Epithelial cell of proximal tubule (primary cell): ENCODE results near the gene DISP3. TPM values are rescaled to one million over a fixed set of nuclear protein-coding genes. Genes with fewer than 3 reads are reported as not detected.

Source experiments
- DNase-seq: peaks from one replicate; pipeline ENCODE4 v3.0.0-alpha.2; 2011; ENCODE audit warnings: low read depth
- H3K4me3 ChIP-seq: 2 replicates; pipeline ENCODE4 v1.5.1; 2011; ENCODE audit warnings: low read depth, mild to moderate bottlenecking, low read length
- CTCF ChIP-seq: conservative IDR thresholded peaks from 2 replicates; pipeline ENCODE4 v1.5.1; 2012; ENCODE audit warnings: low read depth, mild to moderate bottlenecking, low read length
- total RNA-seq: library from RNA; depleted of rRNA; stranded (reverse); fragments of >200 nt; gene quantifications from 2 replicates; pipeline ENCODE4 v1.2.3, GENCODE V29; 2015

The DISP3 gene
- total RNA-seq, 1 donor from 2014 or later: 0.29 TPM

- no peak for TF ChIP-seq CTCF
- no peak for DNase-seq
- no peak overlapping the region for H3K4me3 ChIP-seq
Observed at GRCh38 chr1:11558871-11559590, 80.1 kb downstream of the DISP3 start.

GRCh38 chr1:11559591-11559970 is 80.6 kb downstream of the DISP3 start:
- TF ChIP-seq CTCF: no peak
- DNase-seq: no peak
- H3K4me3 ChIP-seq: no peak overlapping the region

GRCh38 chr1:11560061-11560460 is 81.1 kb downstream of the DISP3 start:
- no peak for DNase-seq
- no peak overlapping the region for H3K4me3 ChIP-seq
- no peak for TF ChIP-seq CTCF

GRCh38 chr1:11561740-11562139 is 82.8 kb downstream of the DISP3 start:
- no peak overlapping the region for H3K4me3 ChIP-seq
- no peak for TF ChIP-seq CTCF
- DNase-seq: no peak

GRCh38 chr1:11562664-11563063 is 83.7 kb downstream of the DISP3 start:
- H3K4me3 ChIP-seq: no peak overlapping the region
- no peak for DNase-seq
- TF ChIP-seq CTCF: no peak

- H3K4me3 ChIP-seq: no peak overlapping the region
- no peak for DNase-seq
- TF ChIP-seq CTCF: no peak
Observed at GRCh38 chr1:11563560-11564069, 84.7 kb downstream of the DISP3 start.

GRCh38 chr1:11564237-11564636 is 85.3 kb downstream of the DISP3 start:
- no peak for TF ChIP-seq CTCF
- no peak overlapping the region for H3K4me3 ChIP-seq
- no peak for DNase-seq
